NB4 (cell line): Measurements from ENCODE around the gene PIEZO2.

Source experiments
- DNase-seq: peaks from one replicate; pipeline ENCODE4 v3.0.0; 2010; ENCODE audit warnings: low read depth
- H3K4me3 ChIP-seq: one replicate; pipeline ENCODE4 v1.5.1; 2011; ENCODE audit warnings: mild to moderate bottlenecking, low read depth, low read length, moderate library complexity
- MAX ChIP-seq: IDR thresholded peaks from 2 replicates; pipeline ENCODE4 v1.6.1; 2011; ENCODE audit warnings: low read depth, low read length
- MYC ChIP-seq: IDR thresholded peaks from 2 replicates; pipeline ENCODE4 v1.6.1; 2011; ENCODE audit warnings: low read depth, low read length
- POLR2A ChIP-seq: IDR thresholded peaks from 2 replicates; pipeline ENCODE4 v1.6.1; 2011; ENCODE audit warnings: mild to moderate bottlenecking; ENCODE audit not compliant: insufficient read length; ENCODE audit errors: extremely low read depth
- TF ChIP-seq, protein P1 (sequence below): IDR thresholded peaks from one replicate; pipeline ENCODE4 v1.5.1; 2012; ENCODE audit warnings: low read depth, low read length

The PIEZO2 gene

DNA sequence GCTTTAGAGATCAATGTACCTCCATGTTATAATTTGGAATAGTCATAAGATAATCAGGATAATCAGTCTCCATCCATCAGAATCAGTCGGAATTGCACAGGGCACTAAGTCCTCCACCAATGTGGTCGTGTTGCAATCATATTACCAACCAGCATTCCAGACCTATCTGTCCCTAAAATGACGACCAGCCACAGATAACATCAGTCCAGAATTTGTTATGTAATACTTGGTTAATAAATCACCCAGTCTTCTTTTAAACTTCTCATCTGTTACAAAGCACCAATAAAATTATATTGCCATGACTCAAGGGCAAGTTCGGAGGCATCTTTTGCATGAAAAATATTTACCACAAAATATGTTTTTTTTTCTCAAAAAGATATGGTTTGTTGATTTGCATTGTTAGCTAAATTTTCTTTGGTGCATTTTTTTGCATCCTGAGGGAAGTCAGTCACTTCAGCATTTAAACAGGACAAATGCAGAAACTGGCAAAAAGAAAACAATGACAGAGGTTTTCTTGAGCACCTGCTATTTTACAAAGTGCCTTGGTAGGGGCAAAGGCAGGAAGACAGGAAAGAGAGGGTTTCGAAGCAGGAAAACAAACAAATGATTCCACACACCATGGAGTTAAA, 29.3 kb downstream of the PIEZO2 start:
- TF ChIP-seq MYC (no peak), MAX (no peak), POLR2A (no peak)
- TF ChIP-seq, protein P1, sequence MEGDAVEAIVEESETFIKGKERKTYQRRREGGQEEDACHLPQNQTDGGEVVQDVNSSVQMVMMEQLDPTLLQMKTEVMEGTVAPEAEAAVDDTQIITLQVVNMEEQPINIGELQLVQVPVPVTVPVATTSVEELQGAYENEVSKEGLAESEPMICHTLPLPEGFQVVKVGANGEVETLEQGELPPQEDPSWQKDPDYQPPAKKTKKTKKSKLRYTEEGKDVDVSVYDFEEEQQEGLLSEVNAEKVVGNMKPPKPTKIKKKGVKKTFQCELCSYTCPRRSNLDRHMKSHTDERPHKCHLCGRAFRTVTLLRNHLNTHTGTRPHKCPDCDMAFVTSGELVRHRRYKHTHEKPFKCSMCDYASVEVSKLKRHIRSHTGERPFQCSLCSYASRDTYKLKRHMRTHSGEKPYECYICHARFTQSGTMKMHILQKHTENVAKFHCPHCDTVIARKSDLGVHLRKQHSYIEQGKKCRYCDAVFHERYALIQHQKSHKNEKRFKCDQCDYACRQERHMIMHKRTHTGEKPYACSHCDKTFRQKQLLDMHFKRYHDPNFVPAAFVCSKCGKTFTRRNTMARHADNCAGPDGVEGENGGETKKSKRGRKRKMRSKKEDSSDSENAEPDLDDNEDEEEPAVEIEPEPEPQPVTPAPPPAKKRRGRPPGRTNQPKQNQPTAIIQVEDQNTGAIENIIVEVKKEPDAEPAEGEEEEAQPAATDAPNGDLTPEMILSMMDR = no peak
- no peak for DNase-seq
- no peak overlapping the region for H3K4me3 ChIP-seq

DNA sequence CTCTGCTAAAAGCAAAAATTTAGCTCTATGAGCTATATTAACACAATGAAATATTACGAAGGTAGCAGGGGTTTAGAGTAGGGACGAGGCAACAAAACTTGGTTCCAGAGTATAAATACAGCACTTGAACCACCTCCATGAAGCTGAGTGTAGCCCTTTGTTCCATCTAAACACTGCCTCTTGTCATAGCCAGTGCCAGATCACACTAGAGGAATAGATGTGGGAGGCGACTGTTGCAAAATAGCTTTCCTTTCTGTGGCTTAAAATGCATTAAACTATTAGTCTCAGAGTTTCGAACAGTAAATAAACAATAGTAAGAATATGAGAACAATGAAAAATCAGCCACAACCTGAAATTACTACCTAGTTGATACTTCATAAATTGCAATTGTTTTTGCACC, 29.8 kb downstream of the PIEZO2 start:
- DNase-seq = no peak
- TF ChIP-seq MAX (no peak), MYC (no peak), POLR2A (no peak)
- TF ChIP-seq, protein P1 = no peak
- no peak overlapping the region for H3K4me3 ChIP-seq

GRCh38 chr18:11118051-11118766, 31.2 kb downstream of the PIEZO2 start:
- TF ChIP-seq MYC = no peak
- no peak for TF ChIP-seq MAX
- TF ChIP-seq, protein P1 = no peak
- no peak for TF ChIP-seq POLR2A
- no peak for DNase-seq
- H3K4me3 ChIP-seq = no peak overlapping the region

GRCh38 chr18:11115276-11115675, 34.1 kb downstream of the PIEZO2 start:
- no peak for DNase-seq
- TF ChIP-seq, protein P1 = no peak
- H3K4me3 ChIP-seq = no peak overlapping the region

GRCh38 chr18:11114653-11115052, 34.7 kb downstream of the PIEZO2 start:
- TF ChIP-seq POLR2A (no peak), MAX (no peak), MYC (no peak)
- TF ChIP-seq, protein P1 = no peak
- no peak for DNase-seq
- no peak overlapping the region for H3K4me3 ChIP-seq

GRCh38 chr18:11113937-11114336, 35.4 kb downstream of the PIEZO2 start:
- H3K4me3 ChIP-seq = no peak overlapping the region
- TF ChIP-seq, protein P1 = no peak
- TF ChIP-seq MYC = no peak
- TF ChIP-seq POLR2A = no peak
- no peak for TF ChIP-seq MAX
- no peak for DNase-seq
